HG03175 (cell line): ENCODE data around the gene NSG1.

Experiments used
- ATAC-seq: cut with Tn5 transposase; IDR thresholded peaks from one replicate; pipeline ENCODE4 v1.9.1; 2021; ENCODE audit warnings: mild to moderate bottlenecking, moderate library complexity; ENCODE audit not compliant: unreplicated experiment

NSG1 gene

DNA sequence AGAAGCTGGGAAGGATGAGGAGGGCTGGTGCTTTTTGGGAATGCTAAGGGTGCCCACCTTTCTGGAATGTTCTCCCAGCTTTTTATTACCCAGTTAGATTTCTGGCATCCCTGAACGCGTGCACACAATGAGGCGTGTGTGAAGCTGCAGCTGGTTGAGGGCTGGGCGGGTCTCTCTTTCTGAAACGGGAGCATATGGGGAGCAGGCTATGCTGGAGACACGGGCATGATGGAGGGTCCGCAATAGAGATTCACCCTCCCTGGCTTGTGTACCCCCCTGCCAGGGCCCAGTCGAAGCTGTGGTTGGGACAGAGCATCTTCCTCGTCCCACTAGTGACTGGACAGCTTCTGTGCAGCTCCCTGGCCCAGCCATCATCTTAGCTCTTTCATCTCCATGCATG is 8.5 kb downstream of the NSG1 start:
- no peak for ATAC-seq

DNA sequence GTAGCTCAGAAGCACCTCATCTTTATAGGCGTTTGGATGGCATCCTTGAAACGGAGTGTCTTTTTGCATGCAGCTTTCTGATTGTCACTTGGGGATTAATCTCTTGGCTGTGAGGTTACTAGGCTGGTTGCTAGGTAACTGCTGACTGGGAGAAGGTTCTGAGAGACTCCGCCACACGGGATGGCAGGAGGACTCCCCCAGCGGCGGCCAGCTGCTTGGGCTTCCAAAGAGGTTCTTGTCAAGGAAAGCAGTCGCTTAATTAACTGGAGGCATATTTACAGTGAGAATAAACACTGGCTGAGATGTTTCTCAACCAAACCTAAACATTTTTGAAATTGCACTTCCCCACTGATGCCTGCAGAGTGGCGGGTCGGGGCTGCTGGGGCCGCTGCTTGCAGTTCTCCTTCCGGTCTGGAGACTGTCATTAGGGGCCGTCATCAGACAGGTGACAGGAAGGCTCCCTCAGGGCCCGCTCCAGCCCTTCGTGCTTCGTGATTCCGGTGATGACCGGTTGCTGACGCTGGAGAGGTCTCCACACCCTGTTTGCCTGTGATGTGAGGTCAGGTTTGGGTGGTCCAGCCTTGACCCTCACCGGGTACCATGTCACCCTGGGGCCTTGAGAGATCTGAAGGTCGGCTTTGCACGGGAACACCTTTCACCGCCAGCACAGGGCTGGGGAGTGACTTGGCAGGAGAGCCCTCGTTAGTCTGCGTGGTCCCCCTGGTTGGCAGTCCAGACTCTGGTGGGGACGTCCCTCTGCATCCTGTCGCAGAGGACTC is 9.1 kb downstream of the NSG1 start:
- peak; percentile 78 for ATAC-seq

- ATAC-seq = no peak
Observed at GRCh38 chr4:4396628-4397440, 9.9 kb downstream of the NSG1 start.

- no peak for ATAC-seq
Observed at GRCh38 chr4:4397441-4397819, 10.5 kb downstream of the NSG1 start.

- no peak for ATAC-seq
Observed at GRCh38 chr4:4398430-4398829, 11.5 kb downstream of the NSG1 start.

DNA sequence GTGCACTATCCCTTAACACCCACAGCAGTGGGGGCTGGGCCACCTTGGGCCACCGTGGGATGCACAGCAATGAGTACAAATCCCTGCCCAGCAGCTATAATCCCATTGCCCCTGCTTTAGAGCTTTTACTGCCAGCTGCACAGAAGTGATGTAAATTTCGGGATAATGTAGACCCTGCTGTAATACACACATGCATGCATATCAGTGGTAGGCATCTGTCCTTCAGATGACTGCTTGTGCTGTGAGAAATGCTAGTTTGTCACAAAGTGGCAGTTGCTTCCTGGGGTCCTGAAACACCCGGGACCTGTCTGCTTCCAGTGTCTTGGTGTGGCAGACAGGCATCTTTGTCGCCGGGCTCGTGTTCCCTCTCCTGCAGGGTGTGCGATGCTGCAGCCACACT is 14.1 kb downstream of the NSG1 start:
- ATAC-seq = no peak

- ATAC-seq = no peak
Observed at GRCh38 chr4:4402966-4403365, 16.1 kb downstream of the NSG1 start.

- ATAC-seq = no peak
Observed at GRCh38 chr4:4405358-4405962, 18.6 kb downstream of the NSG1 start.

DNA sequence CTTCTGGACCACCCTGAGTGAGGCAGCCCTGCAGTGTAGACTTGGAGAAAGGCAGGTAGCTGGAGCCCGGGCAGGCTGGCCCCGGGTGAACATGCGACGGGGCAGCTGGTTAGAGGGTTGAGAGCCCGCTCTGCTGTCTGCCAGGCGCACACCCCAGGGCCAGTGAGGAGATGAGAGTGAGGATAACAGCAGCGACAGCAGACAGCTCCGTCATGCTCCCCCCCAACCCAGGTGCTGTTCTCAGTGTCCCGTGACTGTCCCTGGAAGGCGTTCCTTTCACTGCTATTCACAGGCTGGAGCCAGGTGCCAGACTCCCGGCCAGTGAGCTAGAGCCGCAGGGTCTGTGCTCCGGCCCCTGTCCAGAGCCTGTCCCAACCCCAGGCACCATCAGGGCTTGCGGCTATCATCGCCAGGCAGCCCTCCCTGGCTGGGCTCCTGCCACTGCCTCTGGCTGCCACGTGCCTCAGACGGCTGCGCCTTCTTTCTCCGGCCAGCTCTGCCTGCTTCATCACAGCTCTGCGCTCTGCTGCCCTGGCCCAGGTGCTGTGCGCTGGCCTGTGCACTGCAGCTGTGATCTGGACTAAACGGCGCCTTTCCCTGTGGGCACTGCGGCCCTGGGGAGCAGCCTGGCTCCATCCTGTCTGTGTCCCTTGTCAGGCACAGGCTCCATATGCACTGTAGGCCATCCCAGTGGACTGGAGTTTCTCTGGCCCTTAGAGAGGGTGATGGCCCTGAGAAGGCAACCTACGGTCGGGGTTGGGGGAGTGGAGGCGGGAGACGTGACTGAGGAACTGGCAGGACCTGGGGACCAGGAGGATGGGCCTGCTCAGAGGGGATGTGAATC is 19.8 kb downstream of the NSG1 start:
- ATAC-seq = no peak

DNA sequence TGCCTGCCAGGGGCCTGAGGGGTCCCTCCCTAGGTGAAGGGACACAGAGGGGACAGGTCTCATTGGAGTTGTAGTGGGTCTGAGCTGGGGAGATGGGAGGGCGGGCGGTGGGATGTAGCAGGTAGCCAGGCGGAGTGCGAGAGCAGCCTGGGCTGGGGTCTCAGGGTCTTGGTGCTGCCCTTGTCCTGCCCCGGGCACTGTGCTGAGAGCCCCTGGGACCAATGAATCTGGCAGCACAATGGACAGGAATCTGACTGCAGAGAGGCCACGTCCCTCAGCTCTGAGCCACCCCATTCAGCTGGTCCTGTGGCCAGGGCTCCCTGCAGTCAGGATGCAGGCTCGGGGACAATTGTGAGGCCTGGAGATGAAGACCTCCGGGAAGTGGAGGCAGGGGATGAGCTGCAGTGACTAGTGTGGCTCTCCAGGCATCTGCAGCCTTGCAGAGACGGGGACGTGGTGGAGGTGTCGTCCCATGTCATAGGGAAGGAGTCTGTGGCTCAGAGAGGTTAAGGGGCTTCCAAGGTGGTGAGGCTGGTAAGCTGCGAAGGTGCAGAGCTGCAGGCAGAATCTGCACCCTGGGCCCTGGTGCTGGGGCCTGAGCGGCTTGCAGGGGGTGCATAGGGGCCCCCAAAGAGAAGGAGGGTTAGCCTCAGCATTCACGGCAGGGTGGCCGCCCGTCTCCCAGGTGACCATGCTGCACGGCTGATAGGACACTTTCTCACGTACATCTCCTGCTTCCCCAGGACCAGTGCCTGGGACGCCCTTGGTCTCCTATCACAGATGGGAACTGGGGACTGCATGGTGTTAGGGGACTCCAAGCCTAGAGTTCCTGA is 20.6 kb downstream of the NSG1 start:
- ATAC-seq = no peak

- no peak for ATAC-seq
Observed at GRCh38 chr4:4408132-4408523, 21.2 kb downstream of the NSG1 start.

- no peak for ATAC-seq
Observed at GRCh38 chr4:4408576-4409335, 21.9 kb downstream of the NSG1 start.

GRCh38 chr4:4409416-4410115 is 22.7 kb downstream of the NSG1 start:
- no peak for ATAC-seq

- no peak for ATAC-seq
Observed at GRCh38 chr4:4410271-4410670, 23.4 kb downstream of the NSG1 start.

DNA sequence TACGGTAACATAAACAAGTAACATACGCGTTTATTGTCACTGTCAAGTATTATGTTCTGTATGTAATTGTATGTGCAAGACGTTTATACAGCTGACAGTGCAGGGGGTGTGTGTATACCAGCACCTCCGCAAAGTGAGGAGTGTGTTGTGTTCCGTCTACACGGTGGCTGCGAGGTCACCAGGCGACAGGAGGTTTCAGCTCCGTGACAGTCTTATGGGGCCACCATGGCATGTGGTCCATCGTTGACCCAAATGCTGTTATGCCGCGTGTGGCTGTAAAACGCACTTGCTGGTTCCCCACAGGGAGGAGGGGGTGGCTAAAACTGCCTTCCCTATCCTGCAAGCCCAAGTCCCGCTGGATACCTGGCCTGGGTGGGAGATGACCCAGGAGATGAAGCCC is 25.0 kb downstream of the NSG1 start:
- ATAC-seq = no peak

- ATAC-seq = no peak
Observed at GRCh38 chr4:4412641-4413372, 25.9 kb downstream of the NSG1 start.

GRCh38 chr4:4413373-4413725 is 26.4 kb downstream of the NSG1 start:
- no peak for ATAC-seq

- no peak for ATAC-seq
Observed at GRCh38 chr4:4413806-4414205, 26.9 kb downstream of the NSG1 start.
